GM18519 (cell line): ENCODE results near the gene RAC2.

Source experiments
- ATAC-seq: cut with Tn5 transposase; IDR thresholded peaks from one replicate; pipeline ENCODE4 v1.9.1; 2021; ENCODE audit warnings: mild to moderate bottlenecking, moderate library complexity; ENCODE audit not compliant: unreplicated experiment, low FRiP score

Gene RAC2

GRCh38 chr22:37224757-37225420, 19.2 kb downstream of the RAC2 start:
- ATAC-seq, result no peak

GRCh38 chr22:37223965-37224551, 20.0 kb downstream of the RAC2 start:
- no peak for ATAC-seq

GRCh38 chr22:37222440-37222971, 21.6 kb downstream of the RAC2 start:
- no peak for ATAC-seq

GRCh38 chr22:37221424-37222333, 22.4 kb downstream of the RAC2 start:
- no peak for ATAC-seq

- ATAC-seq, result no peak
These were observed 23.5 kb downstream of the RAC2 start for GRCh38 chr22:37220543-37220981.

GRCh38 chr22:37219533-37219932, 24.5 kb downstream of the RAC2 start:
- ATAC-seq, result no peak

- peak; percentile 54 for ATAC-seq
These were observed 25.2 kb downstream of the RAC2 start for GRCh38 chr22:37218771-37219411.

- ATAC-seq, result no peak
These were observed 25.7 kb downstream of the RAC2 start for GRCh38 chr22:37218399-37218770.

- no peak for ATAC-seq
These were observed 28.2 kb downstream of the RAC2 start for GRCh38 chr22:37215890-37216289.

- no peak for ATAC-seq
These were observed 29.4 kb downstream of the RAC2 start for GRCh38 chr22:37214731-37215030.

- ATAC-seq, result no peak
These were observed 29.9 kb downstream of the RAC2 start for GRCh38 chr22:37213941-37214730.

GRCh38 chr22:37213218-37213855, 30.7 kb downstream of the RAC2 start:
- ATAC-seq, result no peak

- no peak for ATAC-seq
These were observed 31.7 kb downstream of the RAC2 start, which contains the start of gene SSTR3 for GRCh38 chr22:37212174-37212906. Gene SSTR3, minus strand, starts transcription at chr22:37212477. Its CDS starts 4,674 bp downstream, at chr22:37207803.

GRCh38 chr22:37211866-37212173, 32.2 kb downstream of the RAC2 start:
- ATAC-seq, result no peak

- no peak for ATAC-seq
These were observed 32.8 kb downstream of the RAC2 start for GRCh38 chr22:37211075-37211865.

- no peak for ATAC-seq
These were observed 33.8 kb downstream of the RAC2 start for GRCh38 chr22:37210041-37210803.

- no peak for ATAC-seq
These were observed 34.8 kb downstream of the RAC2 start for GRCh38 chr22:37209140-37209845.
